ENCODE measurements around the gene FKBP7. TPM values are rescaled to one million over a fixed set of nuclear protein-coding genes. Genes with fewer than 3 reads are reported as not detected.

FKBP7 gene
- total RNA-seq, 1 experiment from 2014 or later = 18.4 TPM

- CTCF ChIA-PET = no interaction called here
- peak overlapping the region; percentile 58 for H3K27ac ChIP-seq (ENCODE audit: low read depth, low read length, poor library complexity, severe bottlenecking)
- no peaks in the 10 kb centered on the region for H3K27me3 ChIP-seq (replicated peaks; ENCODE audit: insufficient read depth, low read depth, low read length, poor library complexity)
- H3K4me3 ChIP-seq (ENCODE audit: low read depth, low read length, poor library complexity, severe bottlenecking) = peak overlapping the region; percentile 60
- H3K36me3 ChIP-seq (ENCODE audit: insufficient read depth, low read length, poor library complexity, severe bottlenecking) = no peaks in the 10 kb centered on the region
- DNase-seq (ENCODE audit: low spot score) = no peak
- intact Hi-C loops (cut with micrococcal nuclease; ENCODE audit: unreplicated experiment) = no loop called here
- H3K9me3 ChIP-seq (ENCODE audit: low read depth, low read length, poor library complexity, severe bottlenecking) = no peaks in the 10 kb centered on the region
- POLR2A ChIA-PET (ENCODE audit: low non-redundant PET) = no interaction called here
- TF ChIP-seq EZH2 (IDR thresholded peaks at IDR 0.05; ENCODE audit: borderline replicate concordance, low read depth, low read length, poor library complexity, severe bottlenecking) (no peak), CTCF (conservative IDR thresholded peaks at IDR 0.05; ENCODE audit: low read depth, low read length) (no peak)
- BruUV-seq (replicated peaks) = no TSS peak
- peaks cover 3% of the 10 kb centered on the region for H3K4me1 ChIP-seq (ENCODE audit: insufficient read depth, low read length, poor library complexity, severe bottlenecking)
Observed at GRCh38 chr2:178523596-178524134, 45.3 kb upstream of the FKBP7 start.

DNA sequence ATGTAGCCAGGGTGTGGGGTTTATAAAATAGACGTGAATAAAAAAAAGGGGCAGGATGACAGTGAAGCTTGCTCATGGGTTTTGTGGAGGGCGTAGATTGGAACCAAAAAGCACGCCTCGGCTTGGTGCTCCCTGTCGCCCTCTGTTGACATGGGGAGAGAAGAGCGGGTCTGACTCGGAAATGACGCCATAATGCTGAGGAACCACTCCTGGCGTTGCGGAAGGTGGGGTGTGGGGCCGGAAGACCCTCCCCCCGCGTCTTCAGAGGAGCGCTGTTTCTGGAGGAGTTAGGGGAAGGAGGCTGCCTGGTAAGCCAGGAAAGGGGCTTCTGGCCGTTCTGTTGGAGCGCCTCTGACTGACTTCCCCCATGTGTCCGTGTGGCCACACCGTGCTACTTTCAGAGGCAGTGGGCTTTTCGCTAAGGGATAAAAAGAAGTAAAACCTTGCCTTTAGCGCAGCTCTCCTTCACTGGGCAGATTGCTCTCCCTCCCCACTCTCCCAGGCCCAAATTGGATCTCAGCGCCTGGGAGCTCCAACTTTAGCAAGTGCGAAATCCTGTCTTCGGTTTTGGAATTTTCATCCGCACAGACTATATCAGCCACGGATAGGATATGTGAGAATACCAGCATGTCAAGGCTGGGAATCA is 44.7 kb upstream of the FKBP7 start:
- Histone ChIP-seq H3K4me3 (ENCODE audit: low read depth, low read length, poor library complexity, severe bottlenecking) (peak overlapping the region; percentile 60), H3K9me3 (ENCODE audit: low read depth, low read length, poor library complexity, severe bottlenecking) (no peaks in the 10 kb centered on the region), H3K27me3 (replicated peaks; ENCODE audit: insufficient read depth, low read depth, low read length, poor library complexity) (no peaks in the 10 kb centered on the region), H3K36me3 (ENCODE audit: insufficient read depth, low read length, poor library complexity, severe bottlenecking) (no peaks in the 10 kb centered on the region), H3K27ac (ENCODE audit: low read depth, low read length, poor library complexity, severe bottlenecking) (peak overlapping the region; percentile 58), H3K4me1 (ENCODE audit: insufficient read depth, low read length, poor library complexity, severe bottlenecking) (peaks cover 3% of the 10 kb centered on the region)
- BruUV-seq (replicated peaks) = TSS peak; percentile 44
- intact Hi-C loops (cut with micrococcal nuclease; ENCODE audit: unreplicated experiment) = no loop called here
- ChIA-PET CTCF (interaction anchor here (0.6 kb wide), 2 partner anchors 35 to 52 kb away, joined by 3 to 5 read pairs; no protein-coding TSS in a partner anchor), POLR2A (ENCODE audit: low non-redundant PET) (no interaction called here)
- DNase-seq (ENCODE audit: low spot score) = peak; percentile 89
- TF ChIP-seq CTCF (conservative IDR thresholded peaks at IDR 0.05; ENCODE audit: low read depth, low read length) (peak; percentile 82), EZH2 (IDR thresholded peaks at IDR 0.05; ENCODE audit: borderline replicate concordance, low read depth, low read length, poor library complexity, severe bottlenecking) (no peak)

- Histone ChIP-seq H3K36me3 (ENCODE audit: insufficient read depth, low read length, poor library complexity, severe bottlenecking) (no peaks in the 10 kb centered on the region), H3K27ac (ENCODE audit: low read depth, low read length, poor library complexity, severe bottlenecking) (no peak overlapping the region), H3K4me1 (ENCODE audit: insufficient read depth, low read length, poor library complexity, severe bottlenecking) (peaks cover 3% of the 10 kb centered on the region), H3K9me3 (ENCODE audit: low read depth, low read length, poor library complexity, severe bottlenecking) (no peaks in the 10 kb centered on the region), H3K4me3 (ENCODE audit: low read depth, low read length, poor library complexity, severe bottlenecking) (no peak overlapping the region), H3K27me3 (replicated peaks; ENCODE audit: insufficient read depth, low read depth, low read length, poor library complexity) (no peaks in the 10 kb centered on the region)
- CTCF ChIA-PET = interaction anchor here (0.7 kb wide), 1 partner anchor 44 kb away, joined by 9 read pairs; no protein-coding TSS in a partner anchor
- no peak for DNase-seq (ENCODE audit: low spot score)
- no peak for TF ChIP-seq EZH2 (IDR thresholded peaks at IDR 0.05; ENCODE audit: borderline replicate concordance, low read depth, low read length, poor library complexity, severe bottlenecking)
- TF ChIP-seq CTCF (conservative IDR thresholded peaks at IDR 0.05; ENCODE audit: low read depth, low read length) = no peak
- BruUV-seq (replicated peaks) = no TSS peak
- intact Hi-C loops (cut with micrococcal nuclease; ENCODE audit: unreplicated experiment) = no loop called here
- POLR2A ChIA-PET (ENCODE audit: low non-redundant PET) = no interaction called here
Observed at GRCh38 chr2:178521304-178522150, 43.1 kb upstream of the FKBP7 start.

All from A673 (cell line).